HEK293 (cell line): Measurements from ENCODE around the gene GSN.
A peak's percentile ranks its signal among the peaks of the same experiment; 100 is the strongest.

Source experiments
- CTCF ChIA-PET: fragments of 350-600 bp; formaldehyde crosslinking; extraction: SDS; loops from one replicate; lab custom pipeline; 2021; ENCODE audit warnings: antibody characterized with exemption; lab: Yijun Ruan, JAX
- POLR2A ChIA-PET: fragments of 300-600 bp; formaldehyde crosslinking; extraction: SDS; loops from one replicate; lab custom pipeline; 2020; ENCODE audit warnings: antibody characterized with exemption, inconsistent platforms; lab: Yijun Ruan, JAX
- H3K27ac ChIP-seq: fragments of 200-500 bp; sonication (Bioruptor generic); 2 replicates; pipeline ENCODE4 v1.5.1; 2014; ENCODE audit warnings: low read depth, low read length, control low read depth, inconsistent platforms; ENCODE audit errors: extremely low read depth
- H3K36me3 ChIP-seq, 2 experiments: fragments of 200-500 bp in 1 of 2; sonication (Bioruptor generic) in 1 of 2; 1 replicate in 1 of 2; 2 replicates in 1 of 2; pipeline ENCODE4 v1.5.1; 2014 to 2017; ENCODE audit warnings: inconsistent platforms in 2 of 2, low read length in 2 of 2; ENCODE audit not compliant: control insufficient read depth in 2 of 2, insufficient read depth in 1 of 2
- H3K4me1 ChIP-seq: fragments of 200-500 bp; sonication (Bioruptor generic); 2 replicates; pipeline ENCODE4 v1.5.1; 2014; ENCODE audit warnings: mild to moderate bottlenecking, low read length, inconsistent platforms; ENCODE audit not compliant: control insufficient read depth, insufficient read depth
- H3K4me3 ChIP-seq: 2 replicates; pipeline ENCODE4 v1.5.1; 2011; ENCODE audit warnings: low read depth, mild to moderate bottlenecking, control low read depth, low read length, moderate library complexity
- H3K9me3 ChIP-seq: fragments of 200-500 bp; sonication (Bioruptor generic); 2 replicates; pipeline ENCODE4 v1.5.1; 2014; ENCODE audit warnings: low read depth, low read length, inconsistent platforms; ENCODE audit not compliant: control insufficient read depth, insufficient read depth
- EGR2 ChIP-seq: fragments of 450-650 bp; formaldehyde crosslinking; IDR thresholded peaks from 2 replicates; pipeline ENCODE4 v1.5.1; 2016; ENCODE audit warnings: low read depth, missing biosample characterization, missing genetic modification characterization
- GFI1B ChIP-seq: fragments of 450-650 bp; formaldehyde crosslinking; IDR thresholded peaks from 2 replicates; pipeline ENCODE4 v1.5.1; 2016; ENCODE audit warnings: missing biosample characterization, missing genetic modification characterization
- HOXA7 ChIP-seq: sonication (generic); formaldehyde crosslinking; IDR thresholded peaks from 2 replicates; pipeline ENCODE4 v1.8.1; 2022; ENCODE audit warnings: missing genetic modification reagents, borderline replicate concordance
- MZF1 ChIP-seq: fragments of 450-650 bp; formaldehyde crosslinking; IDR thresholded peaks from 2 replicates; pipeline ENCODE4 v1.5.1; 2017; ENCODE audit warnings: missing biosample characterization, missing genetic modification characterization, borderline replicate concordance
- PBX3 ChIP-seq: sonication (generic); formaldehyde crosslinking; IDR thresholded peaks from 2 replicates; pipeline ENCODE4 v1.8.1; 2022; ENCODE audit warnings: mild to moderate bottlenecking, moderate library complexity, missing genetic modification reagents
- SP3 ChIP-seq: fragments of 450-650 bp; formaldehyde crosslinking; IDR thresholded peaks from 2 replicates; pipeline ENCODE4 v1.5.1; 2016; ENCODE audit warnings: missing biosample characterization, missing genetic modification characterization
- ZBTB8A ChIP-seq: fragments of 450-650 bp; formaldehyde crosslinking; IDR thresholded peaks from 2 replicates; pipeline ENCODE4 v1.5.1; 2016; ENCODE audit warnings: missing biosample characterization, missing genetic modification characterization
- ZFHX2 ChIP-seq: fragments of 450-650 bp; formaldehyde crosslinking; conservative IDR thresholded peaks from 2 replicates; pipeline ENCODE4 v1.5.1; 2016; ENCODE audit warnings: missing biosample characterization, missing genetic modification characterization
- ZNF16 ChIP-seq: fragments of 450-650 bp; formaldehyde crosslinking; IDR thresholded peaks from 2 replicates; pipeline ENCODE4 v1.5.1; 2016; ENCODE audit warnings: low read depth, missing biosample characterization, missing genetic modification characterization
- ZNF202 ChIP-seq: fragments of 450-650 bp; formaldehyde crosslinking; IDR thresholded peaks from 2 replicates; pipeline ENCODE4 v1.5.1; 2016; ENCODE audit warnings: missing biosample characterization, missing genetic modification characterization, borderline replicate concordance
- ZNF211 ChIP-seq: fragments of 450-650 bp; formaldehyde crosslinking; IDR thresholded peaks from 2 replicates; pipeline ENCODE4 v1.5.1; 2016; ENCODE audit warnings: low read depth, missing biosample characterization, missing genetic modification characterization
- ZNF354C ChIP-seq: fragments of 450-650 bp; formaldehyde crosslinking; IDR thresholded peaks from 2 replicates; pipeline ENCODE4 v1.5.1; 2016; ENCODE audit warnings: missing biosample characterization, missing genetic modification characterization, low read depth, borderline replicate concordance
- ZNF404 ChIP-seq: fragments of 450-650 bp; formaldehyde crosslinking; IDR thresholded peaks from 2 replicates; pipeline ENCODE4 v1.5.1; 2017; ENCODE audit warnings: missing biosample characterization, missing genetic modification characterization
- ZNF423 ChIP-seq: fragments of 450-650 bp; formaldehyde crosslinking; IDR thresholded peaks from 2 replicates; pipeline ENCODE4 v1.5.1; 2016; ENCODE audit warnings: missing biosample characterization, missing genetic modification characterization
- ZNF518A ChIP-seq: fragments of 450-650 bp; formaldehyde crosslinking; conservative IDR thresholded peaks from 2 replicates; pipeline ENCODE4 v1.5.1; 2016; ENCODE audit warnings: low read depth, missing biosample characterization, missing genetic modification characterization
- ZNF549 ChIP-seq: fragments of 450-650 bp; IDR thresholded peaks from 2 replicates; pipeline ENCODE4 v1.5.1; 2018; ENCODE audit warnings: missing biosample characterization, missing genetic modification characterization, mild to moderate bottlenecking, inconsistent platforms, moderate library complexity
- ZNF580 ChIP-seq: fragments of 450-650 bp; formaldehyde crosslinking; IDR thresholded peaks from 2 replicates; pipeline ENCODE4 v1.5.1; 2016; ENCODE audit warnings: missing biosample characterization, missing genetic modification characterization
- ZNF645 ChIP-seq: fragments of 450-650 bp; formaldehyde crosslinking; IDR thresholded peaks from 2 replicates; pipeline ENCODE4; 2016; ENCODE audit warnings: missing biosample characterization, missing genetic modification characterization
- ZNF677 ChIP-seq: fragments of 450-650 bp; IDR thresholded peaks from 2 replicates; pipeline ENCODE4 v1.5.0; 2018; ENCODE audit warnings: missing biosample characterization, mild to moderate bottlenecking, missing genetic modification characterization, moderate library complexity
- ZNF701 ChIP-seq: fragments of 450-650 bp; formaldehyde crosslinking; IDR thresholded peaks from 2 replicates; pipeline ENCODE4 v1.5.1; 2016; ENCODE audit warnings: missing biosample characterization, missing genetic modification characterization
- ZNF747 ChIP-seq: fragments of 450-650 bp; formaldehyde crosslinking; IDR thresholded peaks from 2 replicates; pipeline ENCODE4 v1.5.1; 2016; ENCODE audit warnings: missing biosample characterization, missing genetic modification characterization
- ZNF791 ChIP-seq: fragments of 450-650 bp; formaldehyde crosslinking; IDR thresholded peaks from 2 replicates; pipeline ENCODE4 v1.5.1; 2016; ENCODE audit warnings: missing biosample characterization, missing genetic modification characterization
- ZNF792 ChIP-seq: fragments of 450-650 bp; formaldehyde crosslinking; IDR thresholded peaks from 2 replicates; pipeline ENCODE4 v1.5.1; 2016; ENCODE audit warnings: missing biosample characterization, missing genetic modification characterization
- ZNF837 ChIP-seq: fragments of 450-650 bp; formaldehyde crosslinking; IDR thresholded peaks from 2 replicates; pipeline ENCODE4 v1.5.1; 2016; ENCODE audit warnings: missing biosample characterization, missing genetic modification characterization

The GSN gene

GRCh38 chr9:121326130-121326838, 58.3 kb downstream of the GSN start:
- TF ChIP-seq MZF1 (tag by site-specific recombination) (no peak), ZNF747 (no peak), EGR2 (tag by site-specific recombination) (peak; percentile 34; the same call in 1 of the 2 replicates), ZFHX2 (tag by site-specific recombination) (0 out of 2 replicates have a peak, but pooled peaks have one; percentile 13), GFI1B (tag by site-specific recombination) (no peak), ZNF791 (tag by site-specific recombination) (no peak)
- H3K4me1 ChIP-seq, result no peaks in the 10 kb centered on the region
- CTCF ChIA-PET, result interaction anchor here (1.4 kb wide), 1 partner anchor 113 kb away, joined by 6 read pairs; no protein-coding TSS in a partner anchor
- H3K27ac ChIP-seq, result no peak overlapping the region
- H3K36me3 ChIP-seq, result peaks cover 0 to 64% of the 10 kb centered on the region in 2 experiments; a peak in 1 of 3 replicates
- no peak overlapping the region for H3K4me3 ChIP-seq
- no peaks in the 10 kb centered on the region for H3K9me3 ChIP-seq
- POLR2A ChIA-PET, result no interaction called here

- H3K36me3 ChIP-seq, result peaks cover 0 to 63% of the 10 kb centered on the region in 2 experiments; a peak in 1 of 3 replicates
- H3K4me3 ChIP-seq, result no peak overlapping the region
- no peaks in the 10 kb centered on the region for H3K9me3 ChIP-seq
- no peak for TF ChIP-seq ZNF549
- TF ChIP-seq ZNF580, result no peak
- no peak for TF ChIP-seq ZNF423 (tag by site-specific recombination)
- TF ChIP-seq ZNF677 (tag by site-specific recombination), result no peak
- no peak for TF ChIP-seq ZNF354C (tag by site-specific recombination)
- TF ChIP-seq PBX3 (CRISPR knock-in tag), result no peak
- TF ChIP-seq ZNF211 (tag by site-specific recombination), result no peak
- no peak for TF ChIP-seq ZNF202
- no peak for TF ChIP-seq ZNF645 (tag by site-specific recombination)
- TF ChIP-seq ZBTB8A, result no peak
- TF ChIP-seq SP3 (tag by site-specific recombination), result no peak
- no peak for TF ChIP-seq ZNF837 (tag by site-specific recombination)
- TF ChIP-seq ZNF16 (tag by site-specific recombination), result no peak
- TF ChIP-seq ZNF404, result no peak
- no peak for TF ChIP-seq HOXA7 (CRISPR knock-in tag)
- TF ChIP-seq MZF1 (tag by site-specific recombination), result no peak
- TF ChIP-seq ZNF518A, result no peak
- no peak for TF ChIP-seq ZNF792
- TF ChIP-seq ZNF701, result no peak
- ChIA-PET CTCF (interaction anchor here (1.4 kb wide), 2 partner anchors 73 to 114 kb away, joined by 6 to 7 read pairs; no protein-coding TSS in a partner anchor), POLR2A (no interaction called here)
- no peaks in the 10 kb centered on the region for H3K4me1 ChIP-seq
- no peak overlapping the region for H3K27ac ChIP-seq
Measured at GRCh38 chr9:121326901-121327613, 59.1 kb downstream of the GSN start.
